ENCODE results near the gene CCT5.

CCT5 gene

DNA sequence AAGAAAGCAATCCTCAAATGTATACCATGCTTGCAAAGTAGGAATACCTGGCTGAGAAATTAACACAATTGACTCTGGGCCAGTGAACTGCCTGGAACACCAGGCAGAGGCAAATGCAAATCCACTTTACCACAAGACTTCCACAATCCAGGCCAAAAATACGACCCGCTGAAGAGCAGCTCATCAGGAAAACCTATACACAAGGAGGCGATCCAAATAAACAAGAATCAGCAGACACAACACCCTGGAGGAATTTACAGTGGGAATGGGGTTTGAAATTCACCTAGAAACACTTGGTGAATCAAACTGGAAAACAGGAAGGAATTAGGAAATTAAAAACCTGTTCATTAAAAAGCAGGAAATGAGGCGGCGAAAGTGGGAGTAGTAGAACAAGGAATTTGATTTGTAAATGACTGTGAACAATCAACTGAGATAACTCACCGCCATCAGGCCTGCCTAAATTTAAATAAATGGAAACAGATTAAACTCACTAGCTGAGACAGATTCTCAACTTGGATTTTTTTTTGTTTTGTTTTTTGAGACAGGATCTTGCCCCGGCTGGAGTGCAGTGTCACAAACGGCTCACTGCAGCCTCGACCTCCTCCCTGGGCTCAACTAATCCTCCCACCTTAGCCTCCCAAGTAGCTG lies 41.7 kb downstream of the CCT5 start:
- Histone ChIP-seq H4K20me1 (ENCODE audit: insufficient read depth, low read length) (no peaks in the 10 kb centered on the region), H3K36me3 (ENCODE audit: insufficient read depth, low read length) (no peaks in the 10 kb centered on the region), H3K79me2 (ENCODE audit: insufficient read depth, low read length) (no peaks in the 10 kb centered on the region), H3K9ac (ENCODE audit: low read depth, low read length) (no peak overlapping the region), H3K9me3 (ENCODE audit: insufficient read depth, low read length, severe bottlenecking) (no peaks in the 10 kb centered on the region), H3K27ac (ENCODE audit: low read length) (no peak overlapping the region), H3K4me3 (ENCODE audit: low read depth in 1 of 2, low read length in 2 of 2) (no peak overlapping the region), H3K4me1 (ENCODE audit: insufficient read depth, low read length) (peaks cover 8% of the 10 kb centered on the region), H2AFZ (ENCODE audit: low read depth, low read length) (no peak overlapping the region), H3K4me2 (ENCODE audit: insufficient read depth, low read length) (no peak overlapping the region), H3K27me3 (ENCODE audit: insufficient read depth, low read length, poor library complexity) (peaks cover 5% of the 10 kb centered on the region)
- DNase-seq (no peak), ATAC-seq (ENCODE audit: insufficient read depth, low read depth) (no peak)
- no peak for TF ChIP-seq EZH2 (IDR thresholded peaks at IDR 0.05; ENCODE audit: borderline replicate concordance, low read depth, low read length, severe bottlenecking)
- TF ChIP-seq, protein P1, sequence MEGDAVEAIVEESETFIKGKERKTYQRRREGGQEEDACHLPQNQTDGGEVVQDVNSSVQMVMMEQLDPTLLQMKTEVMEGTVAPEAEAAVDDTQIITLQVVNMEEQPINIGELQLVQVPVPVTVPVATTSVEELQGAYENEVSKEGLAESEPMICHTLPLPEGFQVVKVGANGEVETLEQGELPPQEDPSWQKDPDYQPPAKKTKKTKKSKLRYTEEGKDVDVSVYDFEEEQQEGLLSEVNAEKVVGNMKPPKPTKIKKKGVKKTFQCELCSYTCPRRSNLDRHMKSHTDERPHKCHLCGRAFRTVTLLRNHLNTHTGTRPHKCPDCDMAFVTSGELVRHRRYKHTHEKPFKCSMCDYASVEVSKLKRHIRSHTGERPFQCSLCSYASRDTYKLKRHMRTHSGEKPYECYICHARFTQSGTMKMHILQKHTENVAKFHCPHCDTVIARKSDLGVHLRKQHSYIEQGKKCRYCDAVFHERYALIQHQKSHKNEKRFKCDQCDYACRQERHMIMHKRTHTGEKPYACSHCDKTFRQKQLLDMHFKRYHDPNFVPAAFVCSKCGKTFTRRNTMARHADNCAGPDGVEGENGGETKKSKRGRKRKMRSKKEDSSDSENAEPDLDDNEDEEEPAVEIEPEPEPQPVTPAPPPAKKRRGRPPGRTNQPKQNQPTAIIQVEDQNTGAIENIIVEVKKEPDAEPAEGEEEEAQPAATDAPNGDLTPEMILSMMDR (IDR thresholded peaks at IDR 0.05; ENCODE audit: borderline replicate concordance, extremely low read depth, low read length, poor library complexity, severe bottlenecking): no peak

DNA sequence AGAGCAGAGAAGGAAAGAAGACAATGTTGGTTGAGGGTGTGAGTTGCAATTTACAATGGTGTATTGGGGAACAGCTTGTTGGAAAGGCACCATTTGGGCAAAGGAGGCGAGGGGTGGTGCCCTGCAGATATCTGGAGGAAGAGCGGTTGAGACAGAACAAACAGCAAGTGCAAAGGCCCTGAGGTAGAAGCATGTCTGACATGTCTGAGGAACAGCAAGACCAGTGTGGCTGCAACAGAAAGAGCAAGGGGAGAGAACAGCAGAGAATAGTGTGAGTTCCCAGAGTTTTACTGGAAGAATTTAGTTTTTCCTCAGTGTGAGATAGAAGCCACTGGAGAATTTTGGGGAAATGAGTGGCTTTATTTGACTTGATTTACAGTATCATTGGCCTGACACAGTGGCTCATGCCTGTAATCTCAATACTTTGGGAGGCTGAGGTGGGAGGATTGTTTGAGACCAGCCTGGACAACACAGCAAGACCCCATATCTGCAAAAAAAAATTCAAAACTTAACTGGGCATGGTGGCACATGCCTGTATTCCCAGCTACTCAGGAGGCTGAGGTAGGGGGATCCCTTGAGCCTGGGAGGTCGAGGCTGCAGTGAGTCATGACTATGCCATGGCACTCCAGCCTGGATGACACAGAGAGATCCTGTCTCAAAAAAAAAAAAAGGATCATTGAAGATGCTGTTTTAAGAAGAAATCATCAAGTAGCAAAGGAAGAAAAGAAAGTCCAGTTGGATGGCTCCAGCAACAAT lies 44.0 kb downstream of the CCT5 start:
- Histone ChIP-seq H3K4me2 (ENCODE audit: insufficient read depth, low read length) (no peak overlapping the region), H3K27me3 (ENCODE audit: insufficient read depth, low read length, poor library complexity) (peaks cover 5% of the 10 kb centered on the region), H3K4me3 (ENCODE audit: low read depth in 1 of 2, low read length in 2 of 2) (no peak overlapping the region), H3K4me1 (ENCODE audit: insufficient read depth, low read length) (no peaks in the 10 kb centered on the region), H4K20me1 (ENCODE audit: insufficient read depth, low read length) (no peaks in the 10 kb centered on the region), H2AFZ (ENCODE audit: low read depth, low read length) (no peak overlapping the region), H3K79me2 (ENCODE audit: insufficient read depth, low read length) (no peaks in the 10 kb centered on the region), H3K9me3 (ENCODE audit: insufficient read depth, low read length, severe bottlenecking) (no peaks in the 10 kb centered on the region), H3K27ac (ENCODE audit: low read length) (no peak overlapping the region), H3K36me3 (ENCODE audit: insufficient read depth, low read length) (no peaks in the 10 kb centered on the region), H3K9ac (ENCODE audit: low read depth, low read length) (no peak overlapping the region)
- TF ChIP-seq EZH2 (IDR thresholded peaks at IDR 0.05; ENCODE audit: borderline replicate concordance, low read depth, low read length, severe bottlenecking): no peak
- TF ChIP-seq, protein P1 (IDR thresholded peaks at IDR 0.05; ENCODE audit: borderline replicate concordance, extremely low read depth, low read length, poor library complexity, severe bottlenecking): no peak
- no peak for ATAC-seq (ENCODE audit: insufficient read depth, low read depth)
- no peak for DNase-seq

DNA sequence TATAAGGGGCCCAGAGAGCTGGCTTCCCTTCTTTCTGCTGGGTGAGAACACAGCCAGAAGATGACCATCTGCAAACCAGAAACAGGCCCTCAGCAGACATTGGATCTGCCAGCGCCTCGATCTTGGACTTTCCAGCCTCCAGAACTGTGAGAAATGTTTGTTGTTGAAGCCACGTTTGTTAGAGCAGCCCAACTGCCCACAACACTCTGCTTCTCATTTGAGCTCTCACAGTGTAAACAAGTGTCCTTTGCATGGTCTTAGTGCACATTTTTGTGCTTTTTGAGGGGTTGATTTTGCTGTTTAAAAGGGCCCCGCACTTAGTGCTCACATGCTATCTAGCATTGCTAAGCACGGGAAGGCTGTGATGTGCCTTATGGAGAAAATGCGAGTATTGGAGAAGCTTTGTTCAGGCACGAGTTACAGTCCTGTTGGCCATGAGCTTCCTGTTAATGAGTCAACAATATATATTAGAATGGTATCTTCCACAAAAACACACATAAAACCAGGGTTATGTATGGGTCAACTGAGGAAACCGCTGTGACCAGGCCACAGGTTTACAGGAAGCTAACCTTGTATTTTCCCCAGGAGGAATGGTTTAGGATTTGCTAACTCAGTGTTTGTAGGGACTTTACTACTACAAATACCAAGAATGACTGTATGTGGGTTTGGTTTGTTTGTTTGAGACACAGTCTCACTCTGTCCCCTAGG lies 45.7 kb downstream of the CCT5 start:
- H3K79me2 ChIP-seq (ENCODE audit: insufficient read depth, low read length): no peaks in the 10 kb centered on the region
- DNase-seq (no peak), ATAC-seq (ENCODE audit: insufficient read depth, low read depth) (no peak)
- no peaks in the 10 kb centered on the region for H3K4me1 ChIP-seq (ENCODE audit: insufficient read depth, low read length)
- H3K9ac ChIP-seq (ENCODE audit: low read depth, low read length): no peak overlapping the region
- H4K20me1 ChIP-seq (ENCODE audit: insufficient read depth, low read length): no peaks in the 10 kb centered on the region
- no peak for TF ChIP-seq EZH2 (IDR thresholded peaks at IDR 0.05; ENCODE audit: borderline replicate concordance, low read depth, low read length, severe bottlenecking)
- TF ChIP-seq, protein P1 (IDR thresholded peaks at IDR 0.05; ENCODE audit: borderline replicate concordance, extremely low read depth, low read length, poor library complexity, severe bottlenecking): no peak
- no peaks in the 10 kb centered on the region for H3K36me3 ChIP-seq (ENCODE audit: insufficient read depth, low read length)
- peaks cover 5% of the 10 kb centered on the region for H3K27me3 ChIP-seq (ENCODE audit: insufficient read depth, low read length, poor library complexity)
- no peaks in the 10 kb centered on the region for H3K9me3 ChIP-seq (ENCODE audit: insufficient read depth, low read length, severe bottlenecking)
- no peak overlapping the region for H3K4me3 ChIP-seq (ENCODE audit: low read depth in 1 of 2, low read length in 2 of 2)
- no peak overlapping the region for H2AFZ ChIP-seq (ENCODE audit: low read depth, low read length)
- no peak overlapping the region for H3K4me2 ChIP-seq (ENCODE audit: insufficient read depth, low read length)
- no peak overlapping the region for H3K27ac ChIP-seq (ENCODE audit: low read length)

Measured in DND-41 (cell line).